ENCODE results near the gene MAT1A.
"Not testable (repeated sequence)": the region's sequence is repeated elsewhere in the genome, so short reads cannot be mapped to it uniquely, and the experiment has no call there.

MAT1A gene

DNA sequence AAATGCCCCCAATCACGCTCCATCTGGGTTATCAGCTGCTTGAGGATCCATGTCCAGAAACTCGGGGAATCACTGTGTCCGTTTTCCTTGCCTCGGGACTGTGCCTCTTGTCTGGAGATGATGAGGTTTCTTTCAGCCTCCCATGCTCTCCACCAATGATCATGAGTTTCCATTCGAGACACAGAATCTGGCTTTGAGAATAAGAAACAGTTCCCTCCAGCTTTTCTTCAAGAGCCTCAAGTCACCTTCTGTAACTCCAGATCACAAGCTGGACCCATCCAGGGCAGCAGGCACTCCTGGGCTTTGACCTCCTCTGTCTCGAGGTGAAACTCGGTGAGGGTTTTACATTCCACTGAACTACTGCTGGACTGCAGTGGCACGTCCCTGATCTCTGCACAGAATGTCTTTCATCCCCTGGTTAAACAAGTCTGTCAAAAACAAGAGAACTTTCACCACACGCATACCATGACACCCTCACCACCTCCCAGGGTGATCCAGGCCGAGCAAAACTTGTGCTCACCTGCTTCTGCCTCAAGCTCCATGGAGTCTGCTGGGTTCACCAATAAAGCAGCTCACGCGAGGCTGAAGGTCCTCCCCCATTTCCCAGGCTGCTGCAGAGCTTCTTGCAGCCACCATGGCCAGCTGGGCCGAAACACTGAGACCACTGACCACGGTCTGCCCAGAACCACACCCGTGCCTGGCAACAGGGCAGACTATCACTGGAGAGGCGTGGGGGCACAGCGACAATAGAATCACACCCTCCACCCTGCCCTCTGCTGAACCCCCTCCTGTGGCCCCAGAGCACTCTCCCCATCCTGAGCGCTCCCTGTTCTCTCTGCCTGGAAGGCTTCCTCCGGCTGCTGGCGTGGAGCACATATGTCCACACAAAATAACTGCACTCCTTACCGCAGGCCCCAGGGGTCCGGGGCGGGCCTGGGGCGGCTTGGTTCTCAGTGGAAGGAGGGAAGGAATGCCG is 25.1 kb downstream of the MAT1A start:
- no peak for DNase-seq (ENCODE audit: low spot score)

GRCh38 chr10:80261316-80262030 is 28.0 kb downstream of the MAT1A start:
- no peak for DNase-seq (ENCODE audit: low spot score)

- DNase-seq (ENCODE audit: low spot score) = peak; percentile 51
Measured at GRCh38 chr10:80260295-80261243, 28.9 kb downstream of the MAT1A start.

DNA sequence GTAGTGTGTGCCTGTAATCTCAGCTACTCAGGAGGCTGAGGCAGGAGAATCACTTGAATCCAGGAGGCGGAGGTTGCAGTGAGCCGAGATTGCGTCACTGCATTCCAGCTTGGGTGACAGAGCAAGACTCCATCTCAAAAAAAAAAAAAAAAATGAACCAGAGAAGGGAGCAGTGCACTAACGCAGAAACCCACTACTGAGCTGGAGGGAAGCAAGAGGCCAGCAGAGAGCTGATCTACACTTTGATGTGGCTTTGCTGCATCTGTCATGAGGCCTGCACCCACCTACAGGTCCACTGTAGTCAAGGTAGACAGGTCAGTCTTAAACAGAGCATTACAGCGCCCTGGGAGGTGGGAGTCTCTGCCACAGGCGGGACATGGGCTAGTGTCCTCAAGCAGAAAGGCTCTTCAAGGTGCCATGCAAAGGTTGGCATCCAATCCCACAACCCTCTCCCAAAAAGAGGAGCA is 30.0 kb downstream of the MAT1A start:
- no peak for DNase-seq (ENCODE audit: low spot score)

DNA sequence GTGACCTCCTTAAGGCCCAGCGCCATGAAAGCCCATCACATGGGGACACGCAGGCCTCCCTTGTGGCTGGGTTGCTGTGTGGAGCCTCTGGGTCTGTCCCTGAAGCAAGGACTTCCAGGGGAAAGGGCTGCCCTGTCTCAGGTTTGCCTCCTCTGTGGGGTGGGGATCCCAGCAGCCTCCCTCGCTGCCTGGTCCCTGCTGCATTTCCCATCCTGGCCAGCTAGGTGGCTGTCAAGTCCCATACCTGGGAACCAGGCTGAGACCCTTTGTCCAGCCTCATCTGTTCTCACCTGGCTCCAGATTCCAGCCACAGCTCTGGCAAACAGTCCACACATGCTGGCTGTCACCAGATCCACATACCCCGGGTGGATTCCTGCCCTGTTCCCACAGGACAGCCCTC is 32.7 kb downstream of the MAT1A start:
- not testable (repeated sequence) for DNase-seq (ENCODE audit: low spot score)

GRCh38 chr10:80254726-80255125 is 34.7 kb downstream of the MAT1A start:
- not testable (repeated sequence) for DNase-seq (ENCODE audit: low spot score)

DNA sequence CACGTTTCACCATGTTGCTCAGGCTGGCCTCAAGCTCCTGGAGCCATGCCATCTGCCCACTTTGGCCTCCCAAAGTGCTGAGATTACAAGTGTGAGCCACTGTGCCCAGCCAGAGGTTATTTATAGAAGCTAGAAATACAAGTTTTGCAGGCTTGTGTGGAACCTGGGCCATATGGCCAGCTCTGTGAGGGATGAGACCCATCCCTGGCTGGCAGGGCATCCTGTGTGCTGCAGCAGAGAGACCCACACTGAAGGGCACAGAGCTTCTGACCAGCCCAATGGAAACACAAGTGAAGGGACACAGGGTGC is 35.5 kb downstream of the MAT1A start:
- DNase-seq (ENCODE audit: low spot score) = not testable (repeated sequence)

DNA sequence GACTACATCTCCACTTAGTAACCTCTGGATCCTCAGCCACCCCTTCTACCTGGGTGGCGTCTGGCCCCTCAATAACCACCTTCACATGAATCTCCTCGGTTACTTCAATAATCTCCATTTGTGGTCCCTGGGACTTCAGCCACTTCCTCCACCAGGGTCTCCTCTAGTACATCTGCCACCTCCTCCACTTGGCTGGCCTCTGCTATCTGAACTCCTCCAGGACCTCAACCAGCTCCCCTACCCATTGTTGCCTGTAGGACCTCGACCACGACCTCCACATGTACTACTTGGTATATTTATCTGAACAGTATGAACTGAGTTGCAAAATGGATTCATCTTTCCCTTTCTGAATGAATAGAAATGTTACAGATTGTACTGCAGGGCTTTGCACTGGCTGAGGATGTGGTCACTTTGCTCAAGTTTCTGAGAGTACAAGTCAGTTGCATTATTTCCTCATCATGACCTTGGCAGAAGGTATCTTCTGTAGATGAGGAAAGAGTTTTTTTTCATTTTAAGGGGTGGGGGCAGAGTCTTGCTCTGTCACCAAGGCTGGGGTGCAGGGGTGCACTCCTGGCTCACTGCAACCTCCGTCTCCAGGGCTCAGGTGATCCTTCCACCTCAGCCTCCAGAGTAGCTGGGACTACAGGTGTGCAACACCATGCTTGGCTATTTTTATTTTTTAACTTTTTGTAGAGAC is 36.0 kb downstream of the MAT1A start:
- no peak for DNase-seq (ENCODE audit: low spot score)

GRCh38 chr10:80252296-80252887 is 37.1 kb downstream of the MAT1A start:
- peak; percentile 1 for DNase-seq (ENCODE audit: low spot score)

DNA sequence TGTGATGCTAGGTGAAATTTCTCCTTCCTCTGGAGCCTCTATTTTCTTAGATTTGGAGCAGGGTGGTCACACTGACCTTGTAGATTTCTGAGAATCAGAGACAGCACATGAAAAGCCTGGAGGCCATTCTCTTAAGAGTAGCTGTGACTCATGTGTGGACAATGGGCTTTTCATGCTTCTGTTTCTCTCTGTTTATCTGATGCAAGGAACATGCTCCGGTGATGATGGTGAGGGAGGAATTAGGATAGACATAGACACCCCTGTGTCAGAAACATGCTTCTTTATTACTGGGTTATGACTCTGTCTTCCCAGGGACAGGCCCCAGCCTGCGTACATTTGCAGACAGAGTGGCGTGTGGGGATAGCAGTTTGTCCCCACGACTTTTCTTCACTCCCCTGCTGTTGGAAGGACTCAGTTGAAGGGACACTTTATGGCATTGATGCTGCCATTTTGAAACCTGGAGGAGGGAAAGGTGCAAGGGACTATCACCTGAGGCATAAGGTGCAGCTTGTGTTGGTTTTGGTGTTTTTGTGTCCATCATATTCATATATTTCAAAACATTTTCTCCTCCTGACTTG is 37.7 kb downstream of the MAT1A start:
- not testable (repeated sequence) for DNase-seq (ENCODE audit: low spot score)

DNA sequence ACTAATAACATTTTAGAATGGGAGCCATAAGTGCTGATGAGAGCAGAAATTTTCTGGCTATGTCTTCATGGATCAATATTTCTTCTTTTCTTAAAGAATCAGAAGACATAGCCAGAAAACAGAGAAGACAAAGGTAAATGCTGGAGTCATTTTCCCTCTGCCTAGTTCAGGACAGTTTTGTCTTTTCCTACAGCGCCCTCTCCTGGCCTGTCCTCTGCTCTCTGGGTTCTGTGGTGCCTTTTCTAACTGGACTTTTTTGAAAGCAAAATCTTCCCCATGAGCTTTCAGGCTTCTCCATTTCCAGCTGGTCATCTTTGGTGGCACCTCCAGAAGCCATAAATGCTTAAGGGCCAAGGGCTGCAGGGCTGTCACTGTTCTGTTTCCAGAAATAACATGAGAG is 39.1 kb downstream of the MAT1A start:
- DNase-seq (ENCODE audit: low spot score) = not testable (repeated sequence)

DNA sequence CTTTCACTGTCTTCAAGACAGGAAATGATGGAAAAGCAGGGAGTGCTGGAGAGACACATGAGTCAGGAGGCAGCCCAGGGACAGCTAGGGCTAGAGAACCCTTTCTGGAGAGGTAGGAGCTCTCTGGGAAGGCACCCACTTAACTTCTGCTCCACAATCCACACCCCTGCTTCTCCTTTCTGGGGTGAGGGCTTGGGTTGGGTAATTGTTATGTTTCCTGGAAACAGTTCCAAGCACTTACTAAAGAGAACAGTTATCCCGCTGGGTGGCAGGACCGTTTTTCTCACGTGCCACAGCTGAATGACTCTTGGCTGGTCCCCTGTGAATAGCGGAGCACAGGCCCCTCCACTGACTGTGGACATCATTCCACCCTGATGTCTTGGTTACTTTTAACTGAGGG is 39.6 kb downstream of the MAT1A start:
- DNase-seq (ENCODE audit: low spot score) = not testable (repeated sequence)

GRCh38 chr10:80247611-80248010 is 41.8 kb downstream of the MAT1A start:
- DNase-seq (ENCODE audit: low spot score) = not testable (repeated sequence)

DNA sequence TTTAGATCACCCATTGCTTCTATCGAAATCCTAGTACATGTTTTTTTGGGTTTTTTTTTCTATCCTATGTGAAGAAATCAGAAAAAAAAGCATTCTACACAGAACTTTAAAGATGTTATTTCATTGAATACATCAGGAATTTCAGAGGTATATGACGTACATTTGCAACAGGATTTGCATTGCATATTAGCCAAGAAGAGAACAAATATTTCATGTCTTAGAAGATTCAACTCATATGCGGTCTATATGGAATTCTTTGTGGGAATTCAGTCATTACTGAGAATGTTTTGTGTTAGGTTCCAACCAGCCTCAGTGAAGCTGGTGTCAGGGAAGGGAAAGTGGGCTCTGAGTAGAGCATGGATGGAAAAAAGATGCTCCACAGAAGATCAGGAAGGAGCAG is 45.1 kb downstream of the MAT1A start:
- not testable (repeated sequence) for DNase-seq (ENCODE audit: low spot score)

GRCh38 chr10:80242341-80242740 is 47.1 kb downstream of the MAT1A start:
- DNase-seq (ENCODE audit: low spot score) = not testable (repeated sequence)

GRCh38 chr10:80236457-80236856 is 53.0 kb downstream of the MAT1A start:
- not testable (repeated sequence) for DNase-seq (ENCODE audit: low spot score)

GRCh38 chr10:80234331-80235235 is 54.9 kb downstream of the MAT1A start:
- DNase-seq (ENCODE audit: low spot score) = not testable (repeated sequence)

DNA sequence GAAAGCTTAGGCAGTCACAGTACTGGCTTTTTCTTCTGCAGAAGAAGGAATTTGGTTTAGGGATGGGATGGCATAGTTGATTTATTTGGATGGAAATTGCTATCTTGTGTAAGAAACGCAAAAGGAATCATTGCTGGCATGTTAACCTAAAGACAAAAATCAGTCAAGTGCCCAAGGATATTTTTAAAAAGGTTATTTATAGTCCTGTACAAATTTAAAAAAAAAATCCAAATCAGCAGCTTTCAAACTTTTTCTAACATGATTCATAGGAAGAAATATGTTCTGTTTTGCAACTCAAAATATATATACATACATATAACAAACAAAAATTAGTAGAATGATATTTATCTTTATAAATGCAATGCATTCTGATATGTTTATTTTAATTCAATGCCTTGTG is 55.6 kb downstream of the MAT1A start:
- DNase-seq (ENCODE audit: low spot score) = not testable (repeated sequence)

GRCh38 chr10:80226723-80227122 is 62.7 kb downstream of the MAT1A start:
- DNase-seq (ENCODE audit: low spot score) = not testable (repeated sequence)
